Activated CD4-positive, alpha-beta T cell treated with anti-CD3 and anti-CD28 coated beads, Interleukin-2, Interleukin-6, amounts not matched to agents 100 ng/mL and 50 ng/mL, durations not matched to agents 16 hours and 8 hours (primary cell): ENCODE measurements around the gene RBM44.
"Not testable (repeated sequence)": the region's sequence is repeated elsewhere in the genome, so short reads cannot be mapped to it uniquely, and the experiment has no call there.

Experiments used
- DNase-seq: peaks from one replicate; pipeline ENCODE4 v3.0.0-alpha.2; 2020

RBM44 gene

DNA sequence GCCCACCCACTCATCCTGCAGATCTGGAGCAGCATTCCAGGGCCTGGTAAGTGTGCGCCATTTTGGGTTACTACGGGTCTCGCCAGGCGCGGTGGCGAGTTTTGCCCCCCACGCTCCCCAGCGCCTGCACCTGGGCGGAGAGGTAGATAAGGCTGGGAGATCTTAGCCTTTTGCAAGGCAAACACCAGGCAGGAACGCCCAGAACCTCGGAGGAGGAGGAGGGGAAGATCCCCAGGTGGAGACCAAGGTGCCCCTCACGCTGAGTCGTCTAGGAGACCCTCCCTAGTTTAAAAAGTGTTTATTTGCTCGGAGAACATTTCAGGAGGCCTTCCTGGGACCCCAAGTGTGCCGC, 60.5 kb downstream of the RBM44 start:
- no peak for DNase-seq

DNA sequence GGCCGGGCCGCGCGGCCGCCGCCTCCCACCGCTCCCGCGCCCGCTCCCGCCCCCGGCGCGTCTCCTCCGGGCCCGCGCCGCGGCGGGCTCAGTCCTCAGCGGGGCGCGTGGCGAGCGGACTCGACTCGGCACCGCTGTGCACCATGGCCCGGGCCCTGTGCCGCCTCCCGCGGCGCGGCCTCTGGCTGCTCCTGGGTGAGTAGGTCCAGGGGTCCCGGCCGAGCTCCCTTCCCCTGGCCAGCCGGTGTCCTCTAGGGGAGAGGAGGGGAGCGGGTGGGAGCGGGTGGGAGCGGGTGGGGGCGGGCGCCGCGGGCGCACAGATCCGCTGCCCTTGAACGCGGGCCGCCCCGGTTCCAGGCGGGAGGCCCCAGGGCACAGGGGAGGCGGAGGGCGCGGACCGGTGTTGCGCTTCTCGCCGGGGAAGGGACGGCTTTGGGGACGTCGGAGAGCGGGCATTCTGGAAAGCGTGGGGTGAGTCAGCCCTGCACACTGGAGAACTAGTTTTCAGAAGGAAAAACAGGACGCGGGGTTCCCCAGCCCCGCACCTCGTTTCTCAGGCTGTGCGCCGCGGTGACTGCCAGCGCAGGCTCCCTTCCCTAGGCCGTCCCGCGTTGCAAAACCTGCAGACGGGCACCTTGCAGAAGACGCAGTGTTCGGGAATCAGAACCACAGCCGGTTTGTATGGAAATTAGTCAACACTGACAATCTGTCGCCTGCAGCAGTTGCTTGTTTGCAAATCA, 61.1 kb downstream of the RBM44 start, which contains the start of gene RAMP1:
RAMP1 (plus strand) TSS at position 91 of the 740 bp plus-strand sequence; CDS start at position 144, 53 bp downstream.
- peak; percentile 57 for DNase-seq

DNA sequence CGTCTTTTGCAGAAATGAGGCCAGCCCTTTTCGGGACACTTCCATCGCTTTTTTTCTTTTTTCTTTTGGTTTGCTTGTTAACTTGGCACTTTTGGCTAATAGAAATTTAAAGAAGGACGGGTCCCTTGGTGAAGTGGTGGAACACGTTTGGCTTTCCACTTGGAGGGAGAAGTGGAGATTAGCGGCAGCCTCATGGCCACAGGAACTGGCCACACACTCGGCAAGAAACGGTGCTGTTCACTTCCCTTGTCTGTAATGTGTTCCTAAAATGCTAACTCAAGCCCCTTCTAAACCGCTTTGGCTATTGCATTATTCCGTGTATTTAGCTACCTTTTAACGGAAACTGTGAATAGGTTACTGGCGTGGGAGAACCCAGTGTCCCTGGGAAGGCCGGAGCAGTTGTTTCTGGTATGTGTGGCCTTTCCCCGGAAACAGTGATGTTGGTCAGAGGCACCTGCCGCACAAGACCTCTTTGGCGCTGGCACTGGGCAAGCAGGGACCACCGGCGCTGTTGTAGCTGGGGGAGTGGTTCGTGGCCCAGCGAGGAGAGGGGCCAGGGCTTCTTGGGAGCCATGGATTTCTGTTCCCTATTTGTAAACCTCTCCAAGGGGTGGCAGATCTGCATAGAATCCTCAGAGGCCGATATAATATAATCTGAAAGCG, 61.8 kb downstream of the RBM44 start:
- DNase-seq, result no peak

DNA sequence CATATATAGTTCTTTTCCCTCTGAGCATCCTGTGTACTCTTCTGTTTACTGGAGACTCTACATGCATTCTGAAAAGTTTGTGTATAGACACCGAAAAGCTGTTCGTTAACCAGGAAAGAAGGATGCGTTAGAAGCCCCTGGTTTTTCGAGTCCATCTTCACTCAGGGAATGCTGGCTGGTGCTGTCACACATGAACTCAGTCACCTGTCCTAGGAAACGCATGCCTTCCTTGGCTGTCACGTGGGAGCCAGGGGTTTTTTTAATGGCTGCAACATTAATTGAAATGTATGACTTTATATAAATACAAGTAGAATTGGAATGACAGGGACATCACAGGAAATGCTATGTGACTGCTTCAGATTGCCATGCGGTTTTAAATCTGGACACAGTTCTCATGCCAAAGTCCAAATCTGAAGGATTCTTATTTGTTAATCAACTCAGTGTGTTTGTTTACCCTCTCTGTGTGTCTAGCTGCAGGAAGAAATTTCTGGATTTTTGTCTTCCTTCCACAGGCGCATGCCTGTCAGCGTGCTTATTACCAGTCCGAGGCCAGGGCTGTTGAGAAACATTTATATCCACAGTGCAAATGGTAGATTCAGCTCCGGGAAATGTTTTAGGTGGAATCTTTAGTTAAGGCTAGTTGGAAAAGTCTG, 63.4 kb downstream of the RBM44 start:
- no peak for DNase-seq

DNA sequence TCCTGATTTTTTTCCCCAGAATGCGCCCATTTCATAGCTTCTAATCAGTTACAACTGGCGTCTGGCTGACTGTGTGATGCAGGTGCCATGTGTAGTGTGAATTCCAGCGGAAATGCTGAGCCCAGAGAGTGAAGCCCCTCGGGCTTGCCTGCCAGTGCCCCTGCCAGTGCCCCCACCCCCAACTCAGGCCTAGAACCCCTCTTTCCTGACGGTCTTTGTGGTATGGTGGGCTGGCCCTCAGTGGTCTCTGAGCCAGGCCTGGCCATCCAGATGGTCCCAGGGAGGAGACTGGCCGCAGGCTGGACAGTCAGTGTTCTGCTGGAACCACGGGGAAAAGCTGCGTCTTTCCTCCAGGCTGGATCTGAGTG, 63.9 kb downstream of the RBM44 start:
- DNase-seq, result no peak

DNA sequence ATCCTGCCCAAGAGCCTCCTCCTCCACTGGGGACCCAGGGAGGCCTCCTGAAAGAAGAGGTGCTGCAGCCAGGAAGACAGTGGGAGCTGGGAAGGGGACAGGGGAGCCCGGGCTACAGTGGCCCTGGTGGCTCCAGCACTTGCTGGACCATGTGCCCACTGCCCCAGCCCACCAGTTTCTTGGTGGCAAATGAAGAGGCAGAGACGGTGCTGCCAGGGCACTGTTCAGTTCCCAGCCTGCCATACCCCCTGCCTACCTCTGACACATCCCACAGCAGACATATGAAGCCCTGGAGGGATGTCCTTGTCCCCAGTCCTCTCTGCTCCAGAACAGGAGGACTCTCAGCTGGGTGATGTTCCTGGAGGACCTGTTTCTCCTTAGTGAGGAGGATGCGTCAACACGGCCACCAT, 64.5 kb downstream of the RBM44 start:
- no peak for DNase-seq

DNA sequence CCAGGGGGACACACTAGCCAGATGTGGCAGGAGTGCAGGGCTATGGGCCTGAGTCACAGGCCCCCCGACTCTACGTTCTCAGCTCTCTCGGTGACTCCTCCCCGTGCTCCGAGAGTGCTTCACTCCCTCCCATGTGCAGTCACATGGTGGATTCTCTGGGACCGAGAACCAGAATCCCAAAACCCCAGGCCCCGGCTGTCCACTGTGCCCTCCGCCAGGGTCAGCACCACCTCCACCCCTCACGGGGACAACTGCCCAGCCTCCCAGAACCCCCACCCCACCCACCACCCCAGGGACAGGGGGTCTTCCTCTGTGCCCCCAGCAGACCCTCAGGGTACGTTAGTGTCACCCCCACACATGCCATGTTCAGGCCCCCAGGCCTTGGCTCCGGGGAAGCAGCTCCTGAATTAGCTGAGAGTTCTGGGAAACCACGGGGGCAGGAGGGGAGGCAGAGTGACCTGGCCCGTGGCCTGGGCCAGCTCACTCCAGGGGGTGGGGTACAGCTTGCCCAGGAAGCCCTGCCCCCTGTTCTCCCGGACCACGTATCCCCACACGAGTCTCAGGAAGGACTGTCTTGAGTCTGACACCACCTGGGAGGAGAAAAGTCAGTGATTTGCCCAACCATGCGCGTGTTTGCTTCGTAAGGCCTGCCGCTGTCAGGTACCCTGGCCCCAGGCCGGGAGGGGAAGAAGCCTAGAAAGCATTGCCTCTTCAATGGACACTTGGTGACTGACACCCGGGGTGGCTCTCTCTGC, 65.3 kb downstream of the RBM44 start:
- no peak for DNase-seq

DNA sequence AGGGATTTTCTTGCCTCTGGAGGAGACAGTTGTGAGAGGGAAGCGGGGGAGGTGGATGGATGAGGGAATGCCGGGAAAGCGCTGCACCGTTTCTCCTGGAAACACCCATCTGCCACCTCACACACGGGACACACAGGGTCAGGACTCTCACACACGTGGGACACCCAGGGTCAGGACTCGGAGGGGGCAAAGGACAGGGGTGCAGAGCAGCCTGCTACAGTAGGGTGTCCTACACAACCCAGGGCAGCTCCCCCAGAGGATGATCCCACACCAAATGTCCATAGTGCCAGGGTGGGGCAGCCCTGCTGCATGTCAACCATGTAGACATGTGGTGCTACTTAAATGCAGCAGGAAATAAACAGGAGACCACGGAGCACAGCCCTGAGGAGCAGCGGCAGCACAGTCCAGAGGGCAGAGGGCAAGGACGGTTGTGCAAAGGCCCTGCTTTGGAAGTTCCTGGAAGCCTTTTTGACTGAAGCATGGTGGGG, 65.9 kb downstream of the RBM44 start:
- DNase-seq, result no peak

DNA sequence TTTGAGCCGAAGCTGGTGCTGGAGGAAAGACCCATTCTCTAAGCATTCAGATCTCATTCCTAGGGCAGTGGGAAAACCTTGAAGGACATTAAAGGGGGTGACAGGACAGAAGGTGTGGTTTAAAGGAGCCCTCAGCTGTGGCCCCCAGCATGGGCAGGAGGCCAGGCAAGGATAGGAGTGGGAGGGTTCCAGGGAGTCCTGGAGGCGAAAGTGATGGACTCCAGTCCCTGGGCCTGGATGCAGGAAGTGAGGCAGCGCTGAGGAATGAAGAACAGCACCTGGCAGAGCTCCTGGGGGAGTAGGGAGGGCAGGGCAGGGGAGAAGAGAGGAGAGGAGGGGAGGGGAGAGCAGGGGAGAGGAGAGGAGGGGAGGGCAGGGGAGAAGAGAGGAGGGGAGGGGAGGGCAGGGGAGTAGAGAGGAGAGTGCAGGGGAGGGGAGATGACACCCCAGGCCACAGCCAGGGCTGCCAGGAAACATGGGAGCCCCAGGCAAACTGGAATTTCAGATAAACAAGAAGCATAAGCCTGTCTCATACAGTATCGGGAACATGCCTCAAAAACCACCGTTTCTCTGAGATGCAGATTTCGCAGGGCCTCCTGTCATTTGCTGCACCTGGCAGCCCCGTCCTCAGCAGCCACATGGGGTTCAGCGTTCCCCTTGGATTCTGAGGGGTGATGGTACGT, 66.5 kb downstream of the RBM44 start:
- no peak for DNase-seq

DNA sequence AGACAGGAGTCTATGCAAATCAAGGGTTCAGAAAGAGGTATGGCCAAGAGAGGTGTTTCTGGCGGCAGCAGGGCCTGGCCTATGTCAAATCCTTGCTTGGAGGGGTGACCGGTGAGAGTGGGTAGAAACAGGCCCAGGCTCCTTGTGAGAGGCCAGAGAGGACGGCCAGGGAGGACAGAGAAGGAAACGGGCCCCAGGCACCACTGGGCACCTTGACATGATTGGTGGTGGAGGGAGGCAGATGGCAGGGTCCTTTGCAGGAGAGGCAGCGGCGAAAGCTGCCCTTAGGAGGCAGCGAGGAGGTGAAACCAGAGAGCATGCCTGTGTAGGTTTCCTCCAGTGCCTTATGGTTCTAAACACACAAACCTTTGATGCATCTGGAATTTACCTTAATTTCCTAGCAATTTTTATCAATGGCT, 67.1 kb downstream of the RBM44 start:
- DNase-seq, result no peak

DNA sequence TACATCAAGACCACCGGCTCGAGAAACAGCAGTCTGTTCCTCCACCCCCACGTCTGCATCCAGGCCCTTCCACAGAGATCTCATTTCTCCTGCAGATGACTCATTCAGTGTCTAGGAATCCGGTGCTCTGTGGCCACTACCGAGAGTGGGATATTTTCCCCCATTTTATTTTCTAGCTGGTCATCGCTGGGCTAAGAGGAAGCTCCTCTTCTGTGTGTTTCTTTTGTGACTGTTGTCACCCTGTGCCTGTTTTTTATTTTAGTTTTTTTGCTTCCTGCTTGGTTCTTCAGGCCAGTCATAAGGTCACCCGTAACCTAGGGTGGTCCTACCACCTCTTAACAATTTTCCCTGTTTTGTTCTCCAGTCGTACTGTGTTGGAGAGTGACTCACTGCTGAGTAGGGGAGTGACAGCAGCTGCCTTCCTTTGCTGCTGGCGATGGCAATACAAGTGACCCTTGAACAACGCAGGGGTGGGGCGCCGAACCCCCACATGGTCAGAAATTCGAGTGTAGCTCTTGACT, 67.6 kb downstream of the RBM44 start:
- no peak for DNase-seq

DNA sequence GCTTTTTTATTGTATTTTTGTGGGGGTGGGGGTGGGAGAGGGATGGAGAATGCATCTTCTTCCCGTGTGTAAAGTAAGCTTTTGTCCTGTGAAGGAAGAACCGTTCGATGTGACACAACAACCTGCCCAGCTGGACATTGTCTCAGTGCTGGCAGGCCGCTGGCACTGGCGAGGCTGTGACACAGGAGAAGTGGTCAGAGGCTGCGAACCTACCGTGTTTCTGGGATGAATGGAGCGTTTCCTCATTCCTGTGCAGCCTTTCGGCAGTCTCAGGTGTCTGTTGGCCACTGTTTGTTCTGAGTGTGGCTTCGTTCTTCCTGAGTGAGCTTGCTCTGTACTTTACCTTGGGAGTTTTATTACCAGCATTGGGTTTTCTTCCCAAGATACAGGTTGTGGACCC, 68.9 kb downstream of the RBM44 start:
- DNase-seq, result no peak

DNA sequence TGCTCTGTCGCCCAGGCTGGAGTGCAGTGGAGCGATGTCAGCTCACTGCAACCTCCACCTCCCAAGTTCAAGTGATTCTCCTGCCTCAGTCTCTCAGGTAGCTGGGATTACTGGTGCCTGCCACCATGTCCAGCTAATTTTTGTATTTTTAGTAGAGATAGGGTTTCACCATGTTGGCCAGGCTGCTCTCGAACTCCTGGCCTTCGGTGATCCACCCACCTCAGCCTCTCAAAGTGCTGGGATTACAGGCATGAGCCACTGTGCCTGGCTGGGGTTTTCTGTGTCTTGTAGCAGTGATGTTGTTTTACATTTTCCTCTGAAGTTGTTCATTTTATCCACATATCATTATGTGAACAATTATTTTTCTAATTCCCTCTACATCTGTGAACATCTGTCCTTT, 69.5 kb downstream of the RBM44 start:
- not testable (repeated sequence) for DNase-seq

DNA sequence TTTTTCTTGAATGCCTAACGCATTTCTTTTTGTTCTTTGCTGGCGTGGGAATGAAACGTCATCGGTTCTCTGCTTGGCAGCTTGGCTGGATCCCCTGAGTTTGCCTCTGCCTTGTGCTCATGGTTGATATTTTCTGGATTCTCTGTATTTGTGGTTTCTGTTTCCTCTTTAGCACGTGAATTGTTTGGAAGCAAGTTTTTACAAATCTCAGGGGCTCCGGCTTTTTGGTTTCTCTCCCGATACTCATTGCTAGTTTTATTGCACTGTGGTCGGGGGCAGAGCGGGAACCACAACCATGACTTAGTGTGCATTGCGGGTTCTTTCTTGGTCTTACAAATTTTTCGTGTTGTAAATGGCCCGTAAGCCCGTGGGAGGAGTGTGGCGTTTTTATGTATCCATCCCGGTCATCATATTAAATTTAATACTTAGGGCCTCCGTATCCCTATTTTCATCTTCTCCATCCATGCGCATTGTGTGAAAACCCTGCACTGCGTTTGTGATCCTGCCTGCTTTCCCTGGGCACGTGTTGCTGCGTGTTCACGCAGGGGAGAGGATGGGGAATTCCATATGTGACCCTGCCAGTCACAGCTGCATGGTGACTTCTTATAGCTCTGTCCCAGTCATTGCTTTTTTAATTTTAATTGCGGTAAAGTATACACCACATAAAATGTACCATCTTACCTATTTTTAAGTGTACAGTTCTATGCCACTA, 70.2 kb downstream of the RBM44 start:
- no peak for DNase-seq

DNA sequence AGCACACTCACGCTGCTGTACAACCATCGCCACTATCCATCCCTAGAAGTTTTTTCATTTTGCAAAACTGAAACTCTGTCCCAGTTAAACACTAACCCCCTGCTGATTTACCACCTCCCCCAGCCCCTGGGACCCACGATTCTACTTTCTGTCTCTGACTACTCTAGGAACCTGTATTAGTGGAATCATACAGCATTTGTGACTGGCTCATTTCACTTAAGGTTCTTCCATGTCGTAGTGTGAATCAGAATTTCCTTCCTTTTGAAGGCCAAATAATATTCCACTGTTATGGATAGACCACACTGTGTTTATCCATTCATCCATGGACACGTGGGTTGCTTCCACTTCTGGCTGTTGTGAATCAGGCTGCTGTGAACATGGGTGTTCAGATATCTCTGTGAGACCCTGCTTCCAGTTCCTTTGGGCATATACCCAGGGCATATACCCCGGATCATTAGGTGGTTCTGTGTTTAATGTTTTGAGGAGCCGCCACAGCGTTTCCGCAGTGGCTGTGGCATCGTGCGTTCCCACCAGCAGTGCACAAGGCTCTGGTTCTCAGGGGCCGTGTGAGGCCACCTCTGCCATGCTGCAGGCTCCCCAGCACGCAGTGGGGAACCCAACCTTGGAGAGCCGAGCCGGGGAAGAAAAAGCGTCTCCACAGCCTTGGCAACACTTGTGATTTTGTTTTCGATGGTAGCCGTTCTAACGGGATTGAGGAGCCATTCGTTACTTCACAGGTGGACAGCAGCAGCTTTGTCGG, 70.9 kb downstream of the RBM44 start:
- no peak for DNase-seq

DNA sequence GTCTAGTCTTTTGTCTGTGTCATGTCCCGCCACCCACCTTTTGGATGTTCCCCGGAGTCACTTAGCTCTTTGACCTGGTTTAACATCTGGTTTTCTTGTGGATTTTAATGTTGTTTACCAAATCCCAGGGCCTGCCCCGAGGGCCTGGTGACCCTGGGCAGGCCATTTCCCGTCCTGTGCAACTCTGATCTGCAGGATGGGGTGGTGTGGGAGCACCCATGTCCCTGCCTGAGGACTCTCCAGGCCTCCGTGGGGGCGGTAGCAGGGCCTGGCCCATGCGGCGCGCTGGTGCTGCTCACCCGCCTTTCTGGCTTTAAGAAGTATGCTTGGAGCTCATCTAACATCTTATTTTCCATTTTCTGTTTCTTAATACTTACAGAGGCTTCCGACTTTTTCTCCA, 71.5 kb downstream of the RBM44 start:
- no peak for DNase-seq

DNA sequence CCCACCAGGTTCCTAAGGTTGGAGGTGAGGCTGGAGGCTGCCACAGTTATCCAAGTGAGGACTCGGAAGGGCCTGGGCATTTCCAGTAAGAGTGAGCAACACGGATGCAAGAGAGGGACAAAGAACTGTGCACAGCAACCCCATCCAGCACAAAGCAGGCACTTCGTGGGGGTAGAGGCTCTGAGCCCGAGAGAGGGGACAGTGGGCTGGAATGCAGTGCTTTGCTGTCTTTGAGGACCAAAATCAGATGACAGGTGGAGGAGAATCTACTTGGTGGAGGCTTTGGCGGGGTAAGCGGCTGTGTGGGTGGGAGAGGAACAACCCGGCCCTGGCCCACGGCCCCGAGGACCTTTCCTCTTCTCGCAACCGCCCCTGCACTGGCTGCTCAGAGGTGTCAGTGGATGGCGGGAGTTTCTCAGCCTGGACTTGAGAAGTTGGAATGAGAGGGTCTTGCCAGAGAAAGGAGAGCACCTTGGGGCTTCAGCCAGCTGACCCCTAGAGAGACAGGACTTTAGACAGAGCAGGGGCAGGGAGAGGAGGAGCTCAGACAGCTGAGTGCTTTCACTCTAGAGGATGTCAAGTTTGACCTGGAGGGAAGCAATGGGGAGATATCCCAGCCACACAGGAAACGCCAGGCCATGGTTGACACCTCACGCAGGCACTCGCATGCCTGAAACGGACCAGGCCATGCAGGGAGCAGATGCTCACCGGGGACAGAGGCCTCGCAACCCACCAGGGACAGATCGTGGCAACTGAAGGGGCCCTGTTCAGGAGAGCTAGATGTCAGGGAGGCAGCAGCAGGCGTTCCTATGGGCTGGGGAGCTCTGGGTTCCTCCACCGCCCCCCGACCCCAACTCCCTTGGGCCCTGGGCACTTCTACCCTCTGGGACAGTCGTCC, 72.4 kb downstream of the RBM44 start:
- no peak for DNase-seq

DNA sequence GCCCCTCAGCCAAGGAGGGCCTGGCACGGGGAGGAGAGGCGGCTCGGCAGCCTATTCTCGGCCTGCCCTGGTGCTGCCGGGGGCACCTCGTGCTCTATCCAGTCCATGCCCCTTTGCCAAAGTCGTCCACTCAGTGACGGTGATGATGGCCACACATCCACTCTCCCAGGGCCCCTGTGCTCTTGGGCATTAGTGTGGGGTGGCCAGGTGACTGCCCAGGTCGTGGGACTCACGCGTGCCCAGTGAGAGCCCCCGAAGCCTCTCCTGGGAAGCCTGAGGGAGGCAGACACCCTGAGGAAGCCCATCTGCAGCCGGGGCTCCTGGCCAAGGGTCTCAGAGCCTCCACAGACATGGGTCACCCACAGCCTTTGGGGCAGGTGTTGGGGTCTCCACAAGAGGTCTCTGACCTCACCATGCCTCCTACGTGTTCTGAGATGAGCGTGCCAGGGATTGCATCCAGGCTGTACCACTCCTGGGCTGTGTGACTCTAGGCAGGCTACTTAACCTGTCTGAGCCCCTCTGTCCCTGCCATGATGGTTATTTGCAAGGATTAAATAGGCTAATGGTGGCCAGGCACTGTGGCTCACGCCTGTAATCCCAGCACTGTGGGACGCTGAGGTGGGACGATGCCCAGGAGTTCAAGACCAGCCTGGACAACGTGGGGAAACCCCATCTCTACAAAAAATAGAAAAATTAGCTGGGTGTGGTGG, 73.8 kb downstream of the RBM44 start:
- DNase-seq, result no peak

DNA sequence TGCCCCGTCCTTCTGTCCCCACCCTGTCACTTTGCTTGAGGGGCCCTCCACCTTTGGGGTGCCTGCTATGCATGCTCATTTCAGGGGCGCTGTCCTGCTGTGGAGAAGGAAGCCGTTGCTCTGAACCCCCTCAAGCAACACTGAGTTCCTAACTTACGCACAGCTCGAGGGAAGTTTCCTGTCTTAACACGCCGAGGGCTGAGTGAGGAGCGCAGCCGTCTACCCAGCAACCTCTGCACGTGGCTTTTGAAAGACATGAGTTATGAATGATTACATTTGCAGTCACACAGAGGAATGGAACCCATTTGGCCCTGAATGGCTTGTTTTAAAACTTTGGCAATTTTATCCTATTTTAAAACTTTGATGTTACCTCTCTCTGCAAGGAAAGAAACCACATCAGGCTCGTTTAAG, 74.8 kb downstream of the RBM44 start:
- DNase-seq, result no peak
